Measurements from ENCODE around the gene TRAFD1.
A peak's percentile ranks its signal among the peaks of the same experiment; 100 is the strongest.

TRAFD1 gene

DNA sequence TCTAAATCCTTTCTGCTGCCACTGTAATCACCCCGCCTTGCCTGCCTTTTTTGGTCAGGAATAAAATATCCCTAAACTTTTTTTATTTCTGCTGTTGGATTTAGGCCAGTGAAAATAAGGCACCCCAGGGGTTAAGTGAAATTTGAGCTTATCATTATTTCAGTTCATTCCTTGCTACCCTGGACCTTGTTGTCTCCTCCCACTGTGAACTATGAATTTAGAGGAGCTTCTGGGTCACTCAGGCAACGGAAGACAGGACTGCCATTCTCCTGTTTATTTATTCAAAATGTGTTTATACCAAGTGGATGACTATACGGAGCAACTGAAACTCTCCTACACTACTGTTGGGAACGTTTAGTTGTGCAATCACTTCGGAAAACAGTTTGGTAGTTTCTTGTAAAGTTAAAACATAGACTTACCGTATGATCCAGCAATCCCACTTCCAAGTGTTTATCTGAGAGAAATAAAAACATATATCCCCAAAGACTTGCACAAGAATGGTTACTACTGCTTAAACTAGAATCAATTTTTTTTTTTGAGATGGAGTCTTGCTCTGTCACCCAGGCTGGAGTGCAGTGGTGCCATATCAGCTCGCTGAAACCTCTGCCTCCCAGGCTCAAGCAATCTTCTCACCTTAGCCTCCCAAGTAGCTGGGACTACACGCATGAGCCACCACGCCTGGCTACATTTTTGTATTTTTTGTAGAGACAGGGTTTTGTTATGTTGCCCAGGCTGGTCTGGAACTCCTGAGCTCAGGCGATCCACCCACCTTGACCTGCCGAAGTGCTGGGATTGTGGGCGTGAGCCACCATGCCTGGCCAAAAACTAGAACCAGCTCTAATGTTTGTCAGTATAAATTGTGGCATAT lies 2.3 kb upstream of the TRAFD1 start:
- H3K36me3 ChIP-seq (ENCODE audit: insufficient read depth, low read length) = no peaks in the 10 kb centered on the region; the same call in 1 of the 2 replicates
- no peaks in the 10 kb centered on the region for H3K9me3 ChIP-seq (ENCODE audit: insufficient read depth, low read length, severe bottlenecking)
- DNase-seq (no peak), ATAC-seq (ENCODE audit: insufficient read depth, low read depth) (no peak)
- TF ChIP-seq EZH2 (IDR thresholded peaks at IDR 0.05; ENCODE audit: borderline replicate concordance, low read depth, low read length, severe bottlenecking) = no peak
- TF ChIP-seq, protein P1, sequence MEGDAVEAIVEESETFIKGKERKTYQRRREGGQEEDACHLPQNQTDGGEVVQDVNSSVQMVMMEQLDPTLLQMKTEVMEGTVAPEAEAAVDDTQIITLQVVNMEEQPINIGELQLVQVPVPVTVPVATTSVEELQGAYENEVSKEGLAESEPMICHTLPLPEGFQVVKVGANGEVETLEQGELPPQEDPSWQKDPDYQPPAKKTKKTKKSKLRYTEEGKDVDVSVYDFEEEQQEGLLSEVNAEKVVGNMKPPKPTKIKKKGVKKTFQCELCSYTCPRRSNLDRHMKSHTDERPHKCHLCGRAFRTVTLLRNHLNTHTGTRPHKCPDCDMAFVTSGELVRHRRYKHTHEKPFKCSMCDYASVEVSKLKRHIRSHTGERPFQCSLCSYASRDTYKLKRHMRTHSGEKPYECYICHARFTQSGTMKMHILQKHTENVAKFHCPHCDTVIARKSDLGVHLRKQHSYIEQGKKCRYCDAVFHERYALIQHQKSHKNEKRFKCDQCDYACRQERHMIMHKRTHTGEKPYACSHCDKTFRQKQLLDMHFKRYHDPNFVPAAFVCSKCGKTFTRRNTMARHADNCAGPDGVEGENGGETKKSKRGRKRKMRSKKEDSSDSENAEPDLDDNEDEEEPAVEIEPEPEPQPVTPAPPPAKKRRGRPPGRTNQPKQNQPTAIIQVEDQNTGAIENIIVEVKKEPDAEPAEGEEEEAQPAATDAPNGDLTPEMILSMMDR (IDR thresholded peaks at IDR 0.05; ENCODE audit: borderline replicate concordance, extremely low read depth, low read length, poor library complexity, severe bottlenecking) = no peak
- peaks cover 25% of the 10 kb centered on the region for H3K4me1 ChIP-seq (ENCODE audit: insufficient read depth, low read length)
- no peak overlapping the region for H3K9ac ChIP-seq (ENCODE audit: low read depth, low read length)
- peaks cover 8% of the 10 kb centered on the region for H4K20me1 ChIP-seq (ENCODE audit: insufficient read depth, low read length)
- no peak overlapping the region for H3K27ac ChIP-seq (ENCODE audit: low read length)
- no peak overlapping the region for H3K4me2 ChIP-seq (ENCODE audit: insufficient read depth, low read length)
- H3K27me3 ChIP-seq (ENCODE audit: insufficient read depth, low read length, poor library complexity) = peaks cover 9% of the 10 kb centered on the region
- H2AFZ ChIP-seq (ENCODE audit: low read depth, low read length) = no peak overlapping the region
- H3K4me3 ChIP-seq (ENCODE audit: low read depth in 1 of 2, low read length in 2 of 2) = no peak overlapping the region
- peaks cover 25% of the 10 kb centered on the region for H3K79me2 ChIP-seq (ENCODE audit: insufficient read depth, low read length)

DNA sequence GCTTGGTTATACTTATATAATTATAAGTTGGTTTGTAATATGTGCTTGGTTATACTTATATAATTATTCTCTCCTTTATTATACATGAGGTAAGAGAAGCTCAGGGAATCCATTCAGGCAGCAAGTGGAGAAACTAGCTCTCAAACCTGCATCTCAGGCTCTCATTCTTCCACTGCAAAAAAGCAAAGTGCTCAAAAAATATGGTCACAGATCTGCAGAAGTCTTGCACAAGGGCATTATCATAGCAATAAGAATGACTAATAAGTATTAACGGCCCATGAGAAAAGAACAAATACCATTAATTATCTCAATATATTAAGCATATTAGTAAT lies 476 bp upstream of the TRAFD1 start:
- Histone ChIP-seq H3K4me1 (ENCODE audit: insufficient read depth, low read length) (peaks cover 43% of the 10 kb centered on the region), H3K27ac (ENCODE audit: low read length) (no peak overlapping the region), H3K36me3 (ENCODE audit: insufficient read depth, low read length) (no peaks in the 10 kb centered on the region; the same call in 1 of the 2 replicates), H3K9ac (ENCODE audit: low read depth, low read length) (no peak overlapping the region), H3K79me2 (ENCODE audit: insufficient read depth, low read length) (peaks cover 41% of the 10 kb centered on the region), H3K27me3 (ENCODE audit: insufficient read depth, low read length, poor library complexity) (peaks cover 9% of the 10 kb centered on the region), H4K20me1 (ENCODE audit: insufficient read depth, low read length) (peaks cover 8% of the 10 kb centered on the region), H2AFZ (ENCODE audit: low read depth, low read length) (no peak overlapping the region), H3K9me3 (ENCODE audit: insufficient read depth, low read length, severe bottlenecking) (no peaks in the 10 kb centered on the region), H3K4me3 (ENCODE audit: low read depth in 1 of 2, low read length in 2 of 2) (no peak overlapping the region; a peak in 1 of 4 replicates), H3K4me2 (ENCODE audit: insufficient read depth, low read length) (peak overlapping the region; percentile 85)
- ATAC-seq (ENCODE audit: insufficient read depth, low read depth) = no peak
- no peak for TF ChIP-seq EZH2 (IDR thresholded peaks at IDR 0.05; ENCODE audit: borderline replicate concordance, low read depth, low read length, severe bottlenecking)
- TF ChIP-seq, protein P1 (IDR thresholded peaks at IDR 0.05; ENCODE audit: borderline replicate concordance, extremely low read depth, low read length, poor library complexity, severe bottlenecking) = no peak
- no peak for DNase-seq

DNA sequence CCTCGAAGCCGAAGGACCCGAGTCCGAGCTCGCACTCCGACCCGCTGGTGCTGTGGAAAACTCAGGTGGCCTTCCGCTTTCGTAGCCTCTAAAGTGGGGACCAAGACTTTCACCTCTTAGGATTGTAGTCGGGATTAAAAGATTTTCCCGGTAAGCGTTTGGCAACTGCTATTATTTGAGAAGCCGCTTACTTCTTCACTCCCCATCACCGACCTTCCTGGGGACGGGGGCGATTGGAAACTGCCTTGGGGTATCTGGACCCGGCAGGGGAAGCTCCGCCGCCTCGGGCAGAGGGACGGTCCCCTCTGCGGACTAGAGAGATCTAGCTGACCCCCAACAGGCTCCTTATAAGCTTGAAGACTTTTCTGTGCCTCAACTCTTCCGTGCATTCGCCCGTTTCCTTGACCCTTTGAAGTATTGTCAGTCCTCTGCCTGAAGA lies 659 bp downstream of the TRAFD1 start:
- peaks cover 43% of the 10 kb centered on the region for H3K79me2 ChIP-seq (ENCODE audit: insufficient read depth, low read length)
- no peak for DNase-seq
- TF ChIP-seq EZH2 (IDR thresholded peaks at IDR 0.05; ENCODE audit: borderline replicate concordance, low read depth, low read length, severe bottlenecking) = no peak
- TF ChIP-seq, protein P1 (IDR thresholded peaks at IDR 0.05; ENCODE audit: borderline replicate concordance, extremely low read depth, low read length, poor library complexity, severe bottlenecking) = no peak

More for the DNA sequence above, 659 bp downstream of the TRAFD1 start:
- Histone ChIP-seq H3K4me1 (ENCODE audit: insufficient read depth, low read length) (peaks cover 55% of the 10 kb centered on the region), H3K4me2 (ENCODE audit: insufficient read depth, low read length) (peak overlapping the region; percentile 85), H3K36me3 (ENCODE audit: insufficient read depth, low read length) (no peaks in the 10 kb centered on the region; the same call in 1 of the 2 replicates), H3K27me3 (ENCODE audit: insufficient read depth, low read length, poor library complexity) (peaks cover 9% of the 10 kb centered on the region), H3K4me3 (ENCODE audit: low read depth in 1 of 2, low read length in 2 of 2) (peak overlapping the region; percentile 72 to 85), H4K20me1 (ENCODE audit: insufficient read depth, low read length) (peaks cover 11% of the 10 kb centered on the region), H3K9me3 (ENCODE audit: insufficient read depth, low read length, severe bottlenecking) (no peaks in the 10 kb centered on the region), H3K9ac (ENCODE audit: low read depth, low read length) (peak overlapping the region; percentile 87), H2AFZ (ENCODE audit: low read depth, low read length) (peak overlapping the region; percentile 91), H3K27ac (ENCODE audit: low read length) (peak overlapping the region; percentile 86)
- no peak for ATAC-seq (ENCODE audit: insufficient read depth, low read depth)

All from DND-41 (cell line).